Embryonic facial prominence (tissue), 1 donor: ENCODE results near the gene GPHN.
"Not testable (repeated sequence)": the region's sequence is repeated elsewhere in the genome, so short reads cannot be mapped to it uniquely, and the experiment has no call there.

ENCODE experiments used
- DNase-seq: peaks from one replicate; pipeline ENCODE4 v3.0.0-alpha.2; 2016; ENCODE audit errors: extremely low spot score

Gene GPHN

DNA sequence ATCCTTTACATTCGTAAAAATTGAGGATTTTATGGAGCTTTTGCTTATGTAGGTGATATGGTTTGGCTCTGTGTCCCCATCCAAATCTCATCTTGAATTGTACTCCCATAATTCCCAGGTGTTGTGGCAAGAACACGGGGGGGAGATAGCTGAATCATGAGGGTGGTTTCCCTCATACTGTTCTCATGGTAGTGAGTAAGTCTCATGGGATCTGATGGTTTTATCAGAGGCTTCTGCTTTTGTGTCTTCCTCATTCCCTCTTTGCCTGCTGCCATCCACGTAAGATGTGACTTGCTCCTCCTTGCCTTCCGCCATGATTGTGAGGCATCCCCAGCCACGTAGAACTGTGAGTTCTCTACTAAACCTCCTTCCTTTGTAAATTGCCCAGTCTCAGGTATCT is 5.1 kb upstream of the GPHN start:
- not testable (repeated sequence) for DNase-seq

DNA sequence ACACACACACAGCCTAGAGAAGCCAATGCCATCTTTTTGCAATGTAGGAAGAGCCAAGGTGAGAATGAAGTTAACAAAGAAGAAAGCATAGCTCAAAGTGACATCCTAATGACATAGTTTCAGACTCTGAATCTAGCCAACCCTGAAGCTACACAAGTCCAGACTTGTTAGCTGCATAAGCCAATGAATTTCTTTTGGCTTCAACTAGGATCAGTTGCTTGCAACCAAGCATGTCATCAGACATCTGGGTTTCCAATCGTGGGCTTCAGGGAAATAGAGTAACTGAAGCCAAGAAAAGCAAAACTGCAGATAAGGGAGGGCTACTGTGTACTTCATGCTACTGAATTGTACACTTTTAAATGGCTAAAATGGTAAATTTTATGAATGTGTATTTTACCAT is 4.4 kb upstream of the GPHN start:
- no peak for DNase-seq

DNA sequence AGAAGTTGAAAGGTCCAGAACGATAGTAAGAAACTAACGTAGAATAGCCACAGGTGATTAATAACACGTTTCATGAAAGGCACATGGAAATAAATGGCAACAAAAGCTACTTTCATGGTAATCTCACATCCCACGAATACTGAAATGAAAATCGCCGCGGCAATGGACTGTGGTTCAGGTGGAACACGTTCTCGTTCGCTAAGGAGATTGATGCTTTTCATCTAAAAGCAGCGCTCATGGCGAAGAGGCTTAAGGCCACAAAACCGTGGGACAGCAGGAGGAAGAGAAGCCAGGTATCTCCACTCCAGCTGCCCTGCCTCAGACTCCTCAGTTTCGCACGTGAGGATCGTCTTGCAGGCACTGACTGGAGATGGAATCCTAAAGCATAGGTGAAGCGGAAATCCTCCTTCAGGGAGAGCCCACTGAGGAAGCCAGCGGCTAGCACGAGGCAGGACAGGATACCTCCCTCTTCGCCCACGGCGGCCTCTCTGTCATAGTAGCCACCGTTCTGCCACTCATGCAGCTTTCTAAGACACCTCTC is 696 bp upstream of the GPHN start:
- DNase-seq = no peak

DNA sequence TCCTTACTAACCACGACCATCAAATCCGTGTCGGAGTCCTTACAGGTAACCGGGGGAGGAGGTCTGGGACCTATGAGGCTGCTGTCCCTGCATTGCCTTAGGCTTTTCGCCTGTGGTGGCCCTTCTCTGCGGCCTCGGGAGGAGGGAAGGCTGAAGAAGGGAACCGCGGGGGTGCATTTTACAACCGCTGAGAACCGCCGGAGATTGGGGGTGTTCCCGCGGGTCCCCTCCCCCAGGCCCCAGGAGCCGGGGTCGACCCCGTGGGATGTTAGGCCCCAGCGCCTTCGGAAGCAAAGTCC is 549 bp downstream of the GPHN start:
- no peak for DNase-seq

DNA sequence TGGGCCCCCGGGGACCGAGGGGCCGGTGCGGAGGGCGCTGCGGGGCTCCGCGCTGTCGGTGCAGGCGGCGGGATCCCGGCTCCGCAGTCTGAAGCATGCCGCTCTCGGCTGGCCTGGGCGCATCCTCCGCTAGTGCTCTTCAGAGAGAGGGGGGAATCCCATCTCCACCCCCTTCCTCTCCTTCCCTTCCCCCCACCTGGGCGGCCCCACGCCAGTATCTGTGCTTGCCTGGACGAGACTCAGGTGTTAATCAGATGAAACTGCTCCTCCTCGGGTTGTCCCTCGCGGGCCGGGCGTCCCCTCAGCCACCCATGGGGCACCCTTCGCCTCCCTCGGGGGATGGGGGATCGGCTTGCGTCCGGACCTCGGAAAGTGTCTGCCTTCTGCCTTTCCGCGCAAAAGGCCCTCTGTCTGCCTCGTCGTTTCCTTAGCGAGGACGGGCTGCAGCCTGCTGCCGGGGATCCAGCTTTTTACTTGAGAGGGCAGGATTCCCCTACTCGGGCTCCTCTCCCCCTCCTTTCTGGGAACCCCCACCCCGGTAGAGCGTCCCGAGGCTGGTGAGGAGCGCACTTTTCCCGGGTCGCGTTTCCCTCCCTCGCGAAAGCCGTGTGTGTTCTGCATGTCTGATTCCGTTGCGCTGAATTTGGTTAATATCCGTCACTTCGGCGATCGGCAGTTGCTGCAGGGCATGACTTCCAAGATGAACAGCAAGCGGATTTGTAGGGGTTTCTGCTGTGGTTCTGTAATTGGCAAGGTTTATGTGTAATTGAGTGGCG is 1.1 kb downstream of the GPHN start:
- DNase-seq = no peak

DNA sequence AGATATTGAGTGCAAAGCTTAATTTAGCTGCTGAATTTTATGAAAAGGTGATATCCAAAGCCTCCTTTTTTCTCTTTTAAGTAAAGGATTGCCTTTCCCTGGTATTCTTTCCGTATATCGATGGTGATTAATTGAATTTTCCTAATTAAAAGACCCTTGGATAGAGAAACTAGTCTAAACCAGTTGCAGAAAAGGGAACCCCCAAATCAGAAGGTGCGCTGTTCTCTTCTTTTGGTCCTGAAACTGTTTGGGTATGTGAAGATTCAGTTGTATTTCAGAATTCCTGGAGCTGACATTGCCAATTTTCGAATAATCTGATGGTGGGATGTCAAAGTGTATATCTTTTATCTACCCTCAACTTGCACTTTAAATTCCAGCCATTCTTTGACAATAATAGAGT is 1.9 kb downstream of the GPHN start:
- no peak for DNase-seq

DNA sequence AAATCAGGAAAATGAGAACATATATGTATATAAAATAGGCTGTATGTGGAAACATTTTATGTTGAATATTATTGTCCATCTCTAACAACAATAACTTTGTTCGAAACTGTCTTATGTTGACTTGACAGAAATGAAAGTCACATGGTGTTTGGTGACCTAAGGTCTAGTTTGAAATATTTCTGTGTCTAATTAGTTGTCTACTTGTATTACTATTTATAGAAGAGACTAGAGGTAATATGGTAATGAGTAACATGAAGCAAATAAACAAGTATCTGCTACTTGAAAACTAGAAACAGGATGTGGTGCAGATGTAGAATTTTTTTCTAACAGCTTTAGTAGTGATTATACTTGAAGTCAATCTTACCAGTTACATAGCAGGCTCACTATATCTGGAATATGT is 3.9 kb downstream of the GPHN start:
- DNase-seq = no peak

DNA sequence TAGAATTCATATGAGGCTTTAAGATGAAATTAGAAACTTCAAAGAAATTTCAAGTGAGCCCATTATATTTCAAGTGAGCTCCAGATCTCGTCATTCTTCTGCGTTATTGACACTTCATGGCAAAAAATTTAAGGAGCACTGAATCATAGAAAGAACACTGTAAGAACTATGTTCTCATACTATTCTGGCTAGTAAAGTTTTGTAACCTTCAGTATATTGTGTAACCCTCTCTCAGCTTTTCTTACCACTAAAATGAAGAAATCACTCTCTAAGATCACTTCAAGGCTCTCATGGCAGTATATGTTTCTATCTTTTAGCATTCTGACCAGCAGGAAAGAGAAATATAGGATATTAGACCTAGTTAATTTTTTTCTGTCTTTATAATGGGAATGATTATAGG is 6.3 kb downstream of the GPHN start:
- DNase-seq = no peak

DNA sequence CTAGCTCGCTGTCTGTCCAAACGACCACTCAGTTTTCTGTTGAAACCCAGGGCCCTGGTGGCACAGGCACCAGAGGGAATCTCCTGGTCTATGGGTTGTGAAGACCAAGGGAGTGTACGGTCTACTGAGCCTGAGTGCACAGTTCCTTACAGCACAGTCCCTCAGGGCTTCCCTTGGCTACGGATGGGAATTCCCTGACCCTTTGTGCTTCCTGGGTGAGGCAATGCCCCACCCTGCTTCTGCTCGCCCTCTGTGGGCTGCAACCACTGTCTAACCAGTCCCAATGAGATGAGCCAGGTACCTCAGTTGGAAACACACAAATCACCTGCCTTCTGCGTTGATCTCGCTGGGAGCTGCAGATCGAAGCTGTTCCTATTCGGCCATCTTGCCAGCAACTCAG is 22.6 kb downstream of the GPHN start:
- DNase-seq = no peak

DNA sequence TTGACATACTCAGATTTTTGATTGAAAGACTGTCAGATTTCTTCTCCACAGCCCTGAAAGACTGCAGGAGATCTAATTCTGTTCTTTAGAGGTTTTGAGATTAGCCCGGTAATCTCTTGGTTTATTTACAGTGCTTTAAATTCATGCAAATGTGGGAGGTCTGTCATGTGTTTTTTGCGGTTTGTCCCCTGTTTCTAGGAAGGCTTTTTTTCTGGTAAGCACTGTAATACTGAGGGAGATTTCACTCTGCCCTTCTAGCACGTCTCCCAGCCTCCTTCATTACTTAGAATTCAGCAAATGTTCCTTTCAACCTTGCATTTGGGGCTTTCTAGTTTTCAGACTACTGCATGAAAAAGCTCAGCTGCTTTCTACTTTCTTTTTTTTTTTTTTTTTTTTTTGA is 31.1 kb downstream of the GPHN start:
- DNase-seq = no peak

DNA sequence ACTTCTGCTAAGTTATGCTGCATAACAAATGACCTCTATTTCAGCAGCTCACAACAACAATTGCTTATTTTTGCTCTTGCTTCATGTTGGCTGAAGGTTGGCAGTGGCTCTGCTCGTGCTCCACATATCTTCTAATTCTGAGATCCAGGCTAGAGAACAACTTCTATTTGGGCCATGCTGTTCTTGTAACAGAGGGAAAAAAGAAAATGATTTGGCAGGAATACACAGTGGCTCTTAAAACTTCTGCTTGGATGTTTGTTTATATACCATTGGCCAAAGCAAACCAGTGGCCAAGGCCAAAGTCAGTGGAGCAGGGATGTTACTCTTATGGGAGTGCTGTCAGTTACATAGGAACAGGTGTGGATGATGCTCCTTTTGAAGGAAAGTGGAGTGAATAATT is 32.1 kb downstream of the GPHN start:
- no peak for DNase-seq

DNA sequence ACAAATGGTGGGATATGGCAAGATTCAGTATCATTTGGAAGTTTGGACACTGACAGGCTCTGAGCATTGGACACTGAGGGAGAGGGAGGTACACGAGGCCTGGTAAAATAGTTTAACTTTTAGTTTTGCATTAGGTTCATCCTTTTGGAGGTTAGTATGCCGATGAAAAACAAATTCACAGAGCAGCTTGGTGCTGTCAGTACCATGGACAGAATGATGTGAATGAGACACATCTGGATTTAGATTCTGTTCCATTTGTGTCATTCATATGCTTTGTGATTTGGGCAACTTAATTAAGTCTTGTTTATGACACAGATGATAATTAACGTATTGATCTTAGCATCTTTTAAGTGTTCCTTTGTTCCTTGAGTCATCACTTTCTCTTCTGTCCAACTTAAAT is 33.7 kb downstream of the GPHN start:
- DNase-seq = no peak

DNA sequence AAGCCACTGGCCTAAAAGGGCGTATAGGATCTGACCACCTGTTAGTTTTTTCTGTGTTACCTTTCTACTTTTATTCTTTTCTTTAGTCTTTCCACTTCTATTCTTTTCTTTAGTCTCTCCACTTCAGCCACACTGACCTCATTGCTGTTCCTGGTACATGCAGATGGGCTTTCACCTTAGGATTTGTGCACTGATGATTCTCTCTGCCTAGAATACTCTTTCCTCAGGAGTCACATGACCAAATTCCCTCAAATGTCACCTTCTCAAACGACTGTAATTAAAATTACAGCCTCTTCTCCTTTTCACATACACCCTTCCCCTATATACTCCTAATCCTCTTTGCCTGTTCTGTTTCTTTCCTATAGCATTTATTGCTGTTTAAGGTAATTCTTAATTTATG is 36.0 kb downstream of the GPHN start:
- no peak for DNase-seq

DNA sequence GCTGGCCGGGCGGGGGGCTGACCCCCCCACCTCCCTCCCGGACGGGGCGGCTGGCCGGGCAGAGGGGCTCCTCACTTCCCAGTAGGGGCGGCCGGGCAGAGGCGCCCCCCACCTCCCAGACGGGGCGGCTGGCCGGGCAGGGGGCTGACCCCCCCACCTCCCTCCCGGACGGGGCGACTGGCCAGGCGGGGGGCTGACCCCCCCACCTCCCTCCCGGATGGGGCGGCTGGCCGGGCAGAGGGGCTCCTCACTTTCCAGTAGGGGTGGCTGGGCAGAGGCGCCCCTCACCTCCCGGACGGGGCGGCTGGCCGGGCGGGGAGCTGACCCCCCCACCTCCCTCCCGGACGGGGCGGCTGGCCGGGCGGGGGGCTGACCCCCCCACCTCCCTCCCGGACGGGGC is 37.2 kb downstream of the GPHN start:
- not testable (repeated sequence) for DNase-seq

DNA sequence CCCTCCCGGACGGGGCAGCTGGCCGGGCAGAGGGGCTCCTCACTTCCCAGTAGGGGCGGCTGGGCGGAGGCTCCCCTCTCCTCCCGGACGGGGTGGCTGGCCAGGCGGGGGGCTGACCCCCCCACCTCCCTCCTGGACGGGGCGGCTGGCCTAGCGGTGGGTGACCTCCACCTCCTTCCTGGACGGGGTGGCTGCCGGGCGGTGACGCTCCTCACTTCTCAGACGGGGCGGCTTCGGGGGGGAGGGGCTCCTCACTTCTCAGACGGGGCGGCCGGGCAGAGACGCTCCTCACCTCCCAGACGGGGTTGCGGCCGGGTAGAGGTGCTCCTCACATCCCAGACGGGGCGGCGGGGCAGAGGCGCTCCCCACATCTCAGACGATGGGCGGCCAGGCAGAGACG is 37.8 kb downstream of the GPHN start:
- DNase-seq = not testable (repeated sequence)

DNA sequence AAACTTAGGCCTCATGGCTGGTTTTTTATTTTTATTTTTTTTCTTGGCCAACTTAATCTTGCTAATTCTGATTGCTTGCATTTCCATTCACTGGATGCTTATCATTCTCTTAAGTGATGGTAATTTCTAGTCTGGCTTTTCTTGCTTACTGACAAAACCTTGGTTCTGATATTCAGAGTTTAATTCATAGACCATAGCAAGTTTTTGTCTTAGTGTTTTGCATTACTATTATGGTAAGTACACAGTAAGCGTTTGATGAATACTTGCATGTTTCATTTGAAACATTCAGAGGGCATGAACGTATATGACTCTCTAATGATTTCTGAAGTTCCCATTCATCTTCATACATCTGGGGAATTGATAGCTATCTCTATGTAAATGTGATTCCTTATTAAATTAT is 55.8 kb downstream of the GPHN start:
- no peak for DNase-seq

DNA sequence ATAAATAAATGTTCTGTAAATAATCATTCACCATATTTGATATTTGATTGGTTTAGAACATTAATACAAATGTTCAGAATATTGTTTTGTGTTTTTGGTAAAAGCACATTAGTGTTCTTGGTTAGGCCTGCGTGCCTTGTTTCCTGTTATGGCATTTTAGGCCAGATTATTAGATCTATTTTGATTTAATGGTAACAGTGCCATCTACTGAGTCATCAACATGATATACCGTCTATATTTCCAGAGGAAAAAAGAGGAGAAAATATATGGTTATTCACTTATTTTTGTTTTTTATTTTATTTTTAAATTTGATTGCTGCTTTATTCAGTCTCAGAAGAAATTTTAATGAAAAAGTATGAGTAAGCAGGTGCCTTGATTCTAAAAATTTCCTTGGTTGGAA is 60.3 kb downstream of the GPHN start:
- DNase-seq = no peak

DNA sequence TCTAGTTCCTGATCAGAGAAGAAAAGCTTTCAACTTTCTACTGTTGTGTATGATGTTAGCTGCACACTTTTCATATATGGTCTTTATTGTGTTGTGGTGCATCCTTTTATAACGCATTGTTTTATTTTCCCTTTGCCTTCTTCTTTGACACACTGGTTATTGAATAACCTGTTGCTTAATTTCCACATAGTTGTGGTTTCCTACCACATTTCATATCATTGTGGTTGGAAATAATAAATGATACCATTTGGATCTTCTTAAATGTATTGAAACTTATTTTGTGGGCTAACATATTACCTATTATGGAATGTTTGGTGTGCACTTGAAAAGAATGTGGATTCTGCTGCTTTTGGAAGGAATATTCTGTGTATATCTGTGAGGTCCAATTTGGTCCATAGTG is 64.9 kb downstream of the GPHN start:
- no peak for DNase-seq

DNA sequence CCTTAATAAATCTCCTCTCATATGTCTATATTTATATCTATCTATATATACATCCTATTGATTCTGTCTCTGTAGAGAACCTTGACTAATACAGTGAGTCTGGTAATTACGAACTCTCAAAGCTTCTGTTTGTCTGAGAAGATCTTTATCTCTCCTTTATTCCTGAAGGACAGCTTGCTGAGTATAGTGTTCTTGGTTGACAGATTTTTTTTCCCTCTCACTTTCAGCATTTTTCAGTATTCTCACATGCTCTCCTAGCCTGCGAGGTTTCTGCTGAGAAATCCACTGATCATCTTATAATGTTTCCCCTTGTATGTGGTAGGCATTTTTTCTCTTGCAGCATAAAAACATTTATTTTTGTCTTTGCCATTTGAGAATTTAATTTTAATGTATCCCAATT is 67.1 kb downstream of the GPHN start:
- DNase-seq = no peak

DNA sequence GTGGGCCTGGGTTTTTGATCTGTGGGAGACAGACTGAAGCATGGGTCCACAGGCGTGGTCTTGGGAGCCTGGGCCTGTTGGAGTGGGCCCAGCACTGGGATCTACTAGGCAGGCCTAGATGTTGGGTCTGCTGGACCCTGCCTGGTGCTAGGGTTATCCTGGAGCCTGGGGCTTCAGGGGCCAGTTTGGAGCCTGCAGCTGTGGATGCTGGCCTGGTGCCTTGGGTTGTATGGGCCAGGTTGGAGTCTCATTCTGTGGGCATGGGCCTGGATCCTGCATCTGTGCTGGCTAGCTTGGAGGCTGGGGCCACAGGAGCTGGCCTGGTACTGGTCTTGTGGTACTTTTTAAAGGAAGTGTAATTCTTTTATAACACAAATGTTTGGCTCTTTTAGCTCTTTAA is 68.0 kb downstream of the GPHN start:
- DNase-seq = no peak

DNA sequence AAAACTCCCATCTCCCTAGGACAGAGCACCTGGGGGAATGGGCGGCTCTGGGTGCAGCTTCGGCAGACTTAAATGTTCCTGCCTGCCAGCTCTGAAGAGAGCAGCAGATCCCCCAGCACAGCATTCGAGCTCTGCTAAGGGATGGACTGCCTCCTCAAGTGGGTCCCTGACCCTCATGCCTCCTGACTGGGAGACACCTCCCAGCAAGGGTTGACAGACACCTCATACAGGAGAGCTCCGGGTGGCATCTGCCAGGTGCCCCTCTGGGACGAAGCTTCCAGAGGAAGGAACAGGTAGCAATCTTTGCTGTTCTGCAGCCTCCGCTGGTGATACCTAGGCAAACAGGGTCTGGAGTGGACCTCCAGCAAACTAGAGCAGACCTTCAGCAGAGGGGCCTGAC is 79.8 kb downstream of the GPHN start:
- DNase-seq = not testable (repeated sequence)

DNA sequence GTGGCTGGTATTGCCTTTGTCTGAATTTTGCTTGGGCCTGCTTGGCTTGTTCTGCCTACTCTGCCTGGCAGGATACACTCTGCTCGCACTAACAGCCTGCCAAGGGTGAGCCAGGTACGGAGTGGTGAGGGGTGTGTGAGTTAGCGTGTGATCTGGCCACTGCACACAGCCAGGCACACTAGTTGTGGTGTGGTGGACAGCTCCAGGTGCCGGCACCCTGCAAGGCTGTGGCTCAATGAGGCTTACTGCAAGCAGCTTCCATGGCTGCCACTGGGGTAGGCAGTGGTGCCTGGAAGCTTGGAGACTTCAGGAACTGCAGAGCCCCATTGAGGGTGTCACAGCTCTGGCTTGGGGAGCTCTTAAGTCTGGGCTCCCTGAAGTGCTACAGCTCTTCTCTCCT is 87.4 kb downstream of the GPHN start:
- DNase-seq = no peak

DNA sequence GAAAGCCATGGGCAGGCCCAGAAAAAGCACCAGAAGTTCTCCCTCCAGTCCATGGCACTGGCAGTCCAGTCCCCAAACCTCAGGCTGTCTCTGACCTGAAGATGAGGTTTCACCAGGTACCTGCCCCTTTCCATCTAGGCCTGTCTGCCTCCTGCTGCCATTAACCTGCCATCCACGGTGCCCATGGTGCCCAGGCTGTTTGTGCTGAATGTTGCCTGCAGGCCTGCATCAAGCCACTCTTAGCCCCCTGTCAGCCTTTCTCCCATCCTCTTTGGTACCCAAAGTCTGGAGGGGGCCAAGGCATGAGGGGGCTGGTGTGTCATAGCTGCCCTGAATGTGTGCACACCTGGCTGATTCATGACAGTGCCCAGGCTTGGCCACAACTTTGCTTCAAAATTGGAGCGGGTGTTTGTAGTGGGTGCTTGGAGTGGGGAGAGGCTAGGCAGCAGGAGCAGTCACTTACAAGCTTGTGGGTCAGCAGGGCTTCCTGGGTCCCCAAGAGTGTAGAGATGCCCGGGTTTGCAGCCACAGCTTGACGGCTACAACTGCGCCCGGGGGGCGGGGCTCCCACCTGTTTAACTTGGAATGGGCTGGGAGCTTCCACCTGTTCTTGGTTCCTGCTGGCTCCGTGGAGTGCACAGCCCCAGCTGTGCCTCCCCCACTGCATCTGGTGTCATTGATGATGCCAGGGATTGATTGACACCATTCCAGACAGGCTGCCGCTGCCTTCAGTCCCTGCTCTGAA is 88.5 kb downstream of the GPHN start:
- DNase-seq = no peak

DNA sequence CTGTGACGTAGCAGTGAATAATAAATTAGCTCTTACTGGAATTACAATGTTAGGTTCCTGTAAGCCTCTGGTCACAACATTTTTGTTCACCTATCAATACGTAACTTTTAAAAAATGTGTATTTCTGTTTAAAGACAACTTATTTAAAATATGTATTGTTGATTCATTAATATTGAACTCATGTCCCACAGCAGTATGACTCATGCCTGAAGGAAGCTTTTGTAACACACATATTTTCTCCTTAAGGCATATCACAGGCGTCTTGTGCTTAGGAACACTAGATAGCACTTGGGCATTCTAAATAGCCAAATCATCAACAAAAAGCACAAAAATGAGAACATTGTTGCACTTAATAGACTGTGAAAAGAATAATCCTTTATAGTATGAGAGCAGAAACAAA is 92.5 kb downstream of the GPHN start:
- no peak for DNase-seq
